Upper lobe of left lung (tissue), 4 donors: ENCODE results near the gene LRP6.

Experiments
- CTCF ChIP-seq, 6 experiments: fragments of 450-650 bp in 4 of 6; fragments of 200-600 bp in 2 of 6; sonication (generic) in 2 of 6; IDR thresholded peaks; one replicate each; pipeline ENCODE4 v1.5.1; 2016 to 2019; ENCODE audit warnings: antibody characterized with exemption in 6 of 6
- EP300 ChIP-seq, 4 donors: sonication (generic); formaldehyde crosslinking; IDR thresholded peaks; one replicate each; pipeline ENCODE4 v1.5.1; 2017; ENCODE audit warnings: antibody characterized with exemption in 4 of 4, control low read depth in 2 of 4
- POLR2A ChIP-seq, 4 donors: fragments of 450-650 bp; IDR thresholded peaks; one replicate each; pipeline ENCODE4 v1.5.1; 2016 to 2017; ENCODE audit warnings: antibody characterized with exemption in 4 of 4, mild to moderate bottlenecking in 2 of 4
- POLR2AphosphoS5 ChIP-seq, 2 donors: sonication (generic); formaldehyde crosslinking; IDR thresholded peaks; one replicate each; pipeline ENCODE4 v1.5.1; 2017; ENCODE audit warnings: antibody characterized with exemption in 2 of 2

GRCh38 chr12:12226187-12226586 is 40.7 kb downstream of the LRP6 start:
- TF ChIP-seq POLR2A (IDR thresholded peaks at IDR 0.05) (no peak), CTCF (IDR thresholded peaks at IDR 0.05) (no peak), EP300 (IDR thresholded peaks at IDR 0.05) (no peak), POLR2AphosphoS5 (IDR thresholded peaks at IDR 0.05) (no peak)
